MM.1S (cell line): ENCODE data around the gene TYMS.

ENCODE experiments used
- DNase-seq: peaks from one replicate; pipeline ENCODE4 v3.0.0-alpha.2; 2015
- H2AFZ ChIP-seq: fragments of 300-600 bp; sonication (generic); 2 replicates; pipeline ENCODE4 v1.6.0; 2016; ENCODE audit warnings: antibody characterized with exemption, low read length
- H3F3A ChIP-seq: fragments of 300-600 bp; sonication (generic); 2 replicates; pipeline ENCODE4 v1.6.1; 2016; ENCODE audit warnings: mild to moderate bottlenecking, antibody characterized with exemption, low read length, moderate library complexity, mixed read lengths; ENCODE audit not compliant: insufficient read depth
- H3K27ac ChIP-seq: fragments of 300-600 bp; sonication (generic); 2 replicates; pipeline ENCODE4 v1.5.1; 2016; ENCODE audit warnings: mild to moderate bottlenecking, low read length
- H3K27me3 ChIP-seq: fragments of 300-600 bp; sonication (generic); replicated peaks from 2 replicates; pipeline ENCODE4 v1.6.0; 2016; ENCODE audit warnings: low read length; ENCODE audit not compliant: insufficient read depth
- H3K36me3 ChIP-seq: fragments of 300-600 bp; sonication (generic); replicated peaks from 2 replicates; pipeline ENCODE4 v1.6.1; 2016; ENCODE audit warnings: mild to moderate bottlenecking, low read length, mixed read lengths; ENCODE audit not compliant: insufficient read depth
- H3K4me1 ChIP-seq: fragments of 300-600 bp; sonication (generic); 2 replicates; pipeline ENCODE4 v1.6.1; 2016; ENCODE audit warnings: low read length, mixed read lengths
- H3K4me2 ChIP-seq: fragments of 300-600 bp; sonication (generic); 2 replicates; pipeline ENCODE4 v1.6.0; 2016; ENCODE audit warnings: low read depth, low read length
- H3K4me3 ChIP-seq: fragments of 300-600 bp; sonication (generic); 2 replicates; pipeline ENCODE4 v1.5.1; 2016; ENCODE audit warnings: low read length, mixed read lengths
- H3K79me2 ChIP-seq: fragments of 300-600 bp; sonication (generic); 2 replicates; pipeline ENCODE4 v1.6.1; 2016; ENCODE audit warnings: mixed run types, low read length, mixed read lengths
- H3K9ac ChIP-seq: fragments of 300-600 bp; sonication (generic); 2 replicates; pipeline ENCODE4 v1.6.1; 2016; ENCODE audit warnings: low read length, mixed read lengths
- H3K9me2 ChIP-seq: fragments of 300-600 bp; sonication (generic); replicated peaks from 2 replicates; pipeline ENCODE4 v1.6.1; 2016; ENCODE audit warnings: mild to moderate bottlenecking, low read length, mixed read lengths; ENCODE audit not compliant: insufficient read depth
- H3K9me3 ChIP-seq: fragments of 300-600 bp; sonication (generic); replicated peaks from 2 replicates; pipeline ENCODE4 v1.6.1; 2016; ENCODE audit warnings: mild to moderate bottlenecking, low read length, mixed read lengths; ENCODE audit not compliant: insufficient read depth
- H4K20me1 ChIP-seq: fragments of 300-600 bp; sonication (generic); 2 replicates; pipeline ENCODE4 v1.6.1; 2016; ENCODE audit warnings: mild to moderate bottlenecking, low read length, moderate library complexity, mixed read lengths; ENCODE audit not compliant: insufficient read depth
- CTCF ChIP-seq: fragments of 300-600 bp; sonication (generic); IDR thresholded peaks from 2 replicates; pipeline ENCODE4 v1.5.1; 2016; ENCODE audit warnings: antibody characterized with exemption, low read length, mixed read lengths
- EZH2 ChIP-seq: fragments of 300-600 bp; sonication (generic); optimal IDR thresholded peaks from 2 replicates; pipeline ENCODE3; 2017; ENCODE audit warnings: low read depth, mild to moderate bottlenecking, antibody characterized with exemption, low read length, mixed read lengths
- EZH2phosphoT487 ChIP-seq: fragments of 300-600 bp; sonication (generic); IDR thresholded peaks from 2 replicates; pipeline ENCODE4 v1.6.1; 2018; ENCODE audit warnings: antibody characterized with exemption, low read length

The TYMS gene

GRCh38 chr18:649341-649740 lies 8.1 kb upstream of the TYMS start:
- Histone ChIP-seq H3K36me3 (no peaks in the 10 kb centered on the region), H3K9me2 (no peaks in the 10 kb centered on the region), H3K4me1 (peaks cover 15% of the 10 kb centered on the region), H3K27ac (no peak overlapping the region), H3K27me3 (no peaks in the 10 kb centered on the region), H3F3A (peaks cover 9% of the 10 kb centered on the region), H3K9ac (no peak overlapping the region), H3K4me2 (0 out of 2 replicates have a peak overlapping the region, but pooled peaks have one; percentile 89), H2AFZ (no peak overlapping the region), H3K9me3 (no peaks in the 10 kb centered on the region), H3K79me2 (no peaks in the 10 kb centered on the region), H3K4me3 (no peak overlapping the region), H4K20me1 (no peaks in the 10 kb centered on the region)
- DNase-seq = no peak
- TF ChIP-seq EZH2 (no peak), CTCF (no peak), EZH2phosphoT487 (no peak)

GRCh38 chr18:650428-650858 lies 7.0 kb upstream of the TYMS start:
- Histone ChIP-seq H3K79me2 (no peaks in the 10 kb centered on the region), H3K27ac (peak overlapping the region; percentile 76; the same call in 1 of the 2 replicates)

GRCh38 chr18:652131-652530 lies 5.3 kb upstream of the TYMS start:
- no peaks in the 10 kb centered on the region for H3K9me2 ChIP-seq

More at GRCh38 chr18:650428-650858, 7.0 kb upstream of the TYMS start:
- no peak for TF ChIP-seq EZH2phosphoT487
- no peak for TF ChIP-seq CTCF
- TF ChIP-seq EZH2 = no peak
- peak; percentile 87 for DNase-seq
- Histone ChIP-seq H3K9me2 (no peaks in the 10 kb centered on the region), H3K4me1 (peaks cover 15% of the 10 kb centered on the region), H3K9me3 (no peaks in the 10 kb centered on the region), H3K9ac (peak overlapping the region; percentile 46; the same call in 1 of the 2 replicates), H3K4me2 (peak overlapping the region; percentile 89), H3K27me3 (no peaks in the 10 kb centered on the region), H2AFZ (peak overlapping the region; percentile 75), H3F3A (peaks cover 9% of the 10 kb centered on the region), H4K20me1 (no peaks in the 10 kb centered on the region), H3K36me3 (no peaks in the 10 kb centered on the region), H3K4me3 (peak overlapping the region; percentile 43)

More at GRCh38 chr18:652131-652530, 5.3 kb upstream of the TYMS start:
- Histone ChIP-seq H3K79me2 (0 out of 2 replicates have a peak, but pooled peaks cover 5% of the 10 kb centered on the region), H3K27me3 (no peaks in the 10 kb centered on the region), H3K4me2 (no peak overlapping the region), H3K4me3 (no peak overlapping the region), H3K9ac (no peak overlapping the region), H3K36me3 (no peaks in the 10 kb centered on the region), H3K4me1 (peaks cover 15% of the 10 kb centered on the region), H2AFZ (no peak overlapping the region), H3K9me3 (no peaks in the 10 kb centered on the region), H4K20me1 (no peaks in the 10 kb centered on the region), H3F3A (peaks cover 23% of the 10 kb centered on the region), H3K27ac (no peak overlapping the region)
- no peak for DNase-seq
- TF ChIP-seq EZH2phosphoT487 (no peak), EZH2 (no peak), CTCF (no peak)
